UCSD-AML1 (cell line): ENCODE measurements around the gene TSHZ1.
"Not testable (repeated sequence)": the region's sequence is repeated elsewhere in the genome, so short reads cannot be mapped to it uniquely, and the experiment has no call there.

Experiments
- DNase-seq: peaks from one replicate; lab custom pipeline; 2025; ENCODE audit not compliant: unreplicated experiment; lab: John Stamatoyannopoulos, UW

Gene TSHZ1

DNA sequence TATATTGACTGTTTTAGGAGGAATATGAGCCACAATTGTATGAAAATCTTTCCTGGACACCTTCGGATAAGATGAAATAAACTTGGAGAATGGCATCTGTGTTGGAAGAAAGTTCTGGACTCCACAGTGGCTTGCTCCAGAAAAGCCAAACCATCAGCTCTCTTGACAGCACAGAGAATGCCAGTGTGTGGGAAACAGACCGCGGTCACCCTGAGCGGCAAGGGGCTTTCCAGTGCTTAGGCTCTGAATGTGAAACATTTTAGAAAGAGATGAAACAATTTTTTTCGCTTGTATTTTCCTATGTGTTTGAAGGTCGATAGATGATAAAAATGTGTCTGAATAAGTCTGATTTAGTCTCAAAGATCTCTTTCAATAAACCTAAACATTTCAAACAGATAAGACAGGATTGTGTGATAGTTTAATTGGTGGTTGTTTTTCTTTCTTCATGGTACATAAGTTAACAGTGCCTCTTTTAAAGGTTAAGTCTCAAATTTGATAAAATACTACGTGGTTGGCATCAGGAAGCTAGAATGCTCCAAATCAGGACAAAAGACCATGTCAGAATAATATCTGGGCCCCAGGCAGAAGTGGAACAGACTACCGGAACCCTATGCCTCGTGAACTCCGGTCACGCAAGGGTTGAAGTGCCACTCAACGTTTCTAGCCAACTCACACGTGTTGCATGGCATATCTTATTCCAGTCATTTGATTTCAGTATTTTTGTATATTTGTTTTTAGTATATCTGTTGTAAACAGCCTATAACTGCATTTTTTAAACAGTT lies 30.6 kb upstream of the TSHZ1 start:
- no peak for DNase-seq

DNA sequence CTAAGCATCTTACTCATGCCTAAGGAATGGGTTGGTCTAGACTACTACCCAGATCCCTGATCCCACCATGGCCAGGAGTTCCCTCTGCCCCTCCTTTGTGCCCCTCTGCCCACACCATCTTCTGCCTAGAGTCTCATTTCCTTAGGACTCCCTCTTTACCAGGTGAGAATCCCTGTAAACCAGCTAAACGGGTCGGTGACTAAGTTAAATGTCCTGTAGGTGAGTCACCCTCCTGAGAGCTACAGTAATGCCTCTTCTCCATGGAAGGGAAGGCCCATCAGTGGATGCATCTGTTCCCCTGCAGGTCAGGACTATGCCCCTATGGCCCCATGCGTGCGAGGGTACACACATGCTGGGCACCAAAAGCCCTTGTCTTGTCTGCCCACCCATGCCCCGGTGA lies 27.1 kb upstream of the TSHZ1 start:
- DNase-seq = no peak

DNA sequence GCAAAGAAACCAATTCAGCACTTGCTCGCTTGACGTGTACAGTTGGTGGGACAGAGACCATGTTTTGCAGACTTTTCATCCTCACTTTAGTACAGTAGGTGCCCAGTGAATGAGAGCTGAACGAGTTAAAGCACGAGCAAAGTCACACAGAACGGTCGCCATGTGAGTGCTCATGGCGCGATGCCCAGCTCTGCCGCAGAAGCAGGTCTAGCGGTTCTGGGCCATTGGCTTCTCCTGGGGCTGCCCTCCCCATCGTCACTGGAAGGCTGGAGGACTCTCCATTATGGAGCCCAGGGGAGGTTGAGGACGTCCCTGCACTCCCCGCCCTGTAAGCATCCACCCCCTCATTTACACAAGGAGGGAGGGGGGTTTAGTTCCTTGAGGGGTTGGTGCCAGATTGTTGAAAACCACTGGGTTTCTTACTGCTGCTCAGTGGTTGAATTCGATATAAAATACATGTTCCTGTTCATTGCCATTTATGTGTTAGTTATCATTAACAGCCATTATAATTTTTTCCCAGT lies 26.6 kb upstream of the TSHZ1 start:
- no peak for DNase-seq

DNA sequence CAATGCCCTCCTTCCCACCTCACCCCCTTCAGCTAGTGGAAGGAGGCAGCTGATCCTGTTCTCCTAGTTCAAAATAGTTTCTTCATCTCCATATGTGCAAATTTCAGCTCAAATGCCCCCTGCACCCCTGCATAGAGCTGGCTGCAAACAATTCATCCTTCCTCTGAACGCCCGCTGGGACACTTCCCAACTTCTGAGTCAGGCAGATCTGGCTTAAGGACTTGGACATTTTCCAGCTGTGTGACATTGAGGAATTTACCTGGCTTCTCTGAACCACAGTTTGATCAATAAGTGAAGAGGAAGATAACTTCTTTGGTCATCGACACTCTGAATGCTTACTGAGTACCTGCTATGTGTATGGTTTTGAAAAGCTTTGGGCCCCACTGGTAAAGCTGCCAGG lies 25.1 kb upstream of the TSHZ1 start:
- no peak for DNase-seq

DNA sequence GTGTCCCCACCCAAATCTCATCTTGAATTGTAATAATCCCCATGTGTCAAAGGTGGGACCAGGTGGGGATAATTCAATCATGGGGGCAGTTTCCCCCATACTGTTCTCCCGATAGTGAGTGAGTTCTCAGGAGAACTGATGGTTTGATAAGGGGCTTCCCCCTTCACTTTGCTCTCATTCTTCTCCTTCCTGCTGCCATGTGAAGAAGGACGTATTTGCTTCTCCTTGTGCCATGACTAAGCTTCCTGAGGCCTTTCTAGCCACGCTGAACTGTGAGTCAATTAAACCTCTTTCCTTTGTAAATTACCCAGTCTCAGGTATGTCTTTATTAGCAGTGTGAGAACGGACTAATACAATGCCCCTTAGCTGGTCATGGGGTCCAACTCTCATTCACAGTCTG lies 22.9 kb upstream of the TSHZ1 start:
- DNase-seq = not testable (repeated sequence)

GRCh38 chr18:75189696-75190095 lies 20.9 kb upstream of the TSHZ1 start:
- no peak for DNase-seq

- DNase-seq = no peak
Observed at GRCh38 chr18:75192899-75193298, 17.7 kb upstream of the TSHZ1 start.

DNA sequence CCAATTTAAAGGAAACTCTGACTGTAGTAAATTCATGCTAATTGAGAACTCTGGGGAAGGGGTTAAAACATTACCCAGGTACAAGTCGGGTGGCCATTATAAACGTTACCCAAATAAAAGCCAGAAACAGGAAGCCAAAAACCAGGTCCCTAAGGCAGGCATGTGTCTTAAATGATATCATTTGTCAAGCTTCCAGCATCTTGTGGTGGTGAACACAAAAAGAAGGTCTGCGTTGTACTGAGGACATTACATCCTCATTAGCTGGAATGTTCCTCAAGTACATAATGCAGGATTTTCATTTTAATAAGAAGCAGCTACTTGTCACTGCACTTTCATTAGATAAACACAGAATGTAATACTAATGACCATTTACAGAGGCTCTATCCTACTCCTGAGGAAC lies 12.6 kb upstream of the TSHZ1 start:
- no peak for DNase-seq

DNA sequence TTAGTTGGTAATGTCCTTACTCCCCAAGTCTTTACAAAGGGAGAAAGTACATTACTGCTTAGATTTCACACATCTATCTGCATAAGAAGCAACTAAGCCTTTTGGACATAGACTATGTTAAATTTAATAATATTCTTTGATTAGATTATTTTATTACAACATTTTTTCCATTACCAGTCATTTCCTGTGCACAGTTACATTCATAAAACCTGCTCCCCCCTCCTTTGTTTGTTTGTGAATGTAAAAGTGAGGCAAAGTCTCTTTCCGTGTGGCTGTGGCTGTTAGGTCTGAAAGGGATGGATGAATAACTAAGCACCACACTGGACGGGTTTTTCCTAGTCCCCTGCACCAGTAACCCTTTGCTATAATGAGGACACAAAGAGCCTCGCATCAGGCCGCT lies 11.3 kb upstream of the TSHZ1 start:
- no peak for DNase-seq

GRCh38 chr18:75200071-75200470 lies 10.5 kb upstream of the TSHZ1 start:
- no peak for DNase-seq

GRCh38 chr18:75200605-75201280 lies 9.9 kb upstream of the TSHZ1 start:
- DNase-seq = no peak

DNA sequence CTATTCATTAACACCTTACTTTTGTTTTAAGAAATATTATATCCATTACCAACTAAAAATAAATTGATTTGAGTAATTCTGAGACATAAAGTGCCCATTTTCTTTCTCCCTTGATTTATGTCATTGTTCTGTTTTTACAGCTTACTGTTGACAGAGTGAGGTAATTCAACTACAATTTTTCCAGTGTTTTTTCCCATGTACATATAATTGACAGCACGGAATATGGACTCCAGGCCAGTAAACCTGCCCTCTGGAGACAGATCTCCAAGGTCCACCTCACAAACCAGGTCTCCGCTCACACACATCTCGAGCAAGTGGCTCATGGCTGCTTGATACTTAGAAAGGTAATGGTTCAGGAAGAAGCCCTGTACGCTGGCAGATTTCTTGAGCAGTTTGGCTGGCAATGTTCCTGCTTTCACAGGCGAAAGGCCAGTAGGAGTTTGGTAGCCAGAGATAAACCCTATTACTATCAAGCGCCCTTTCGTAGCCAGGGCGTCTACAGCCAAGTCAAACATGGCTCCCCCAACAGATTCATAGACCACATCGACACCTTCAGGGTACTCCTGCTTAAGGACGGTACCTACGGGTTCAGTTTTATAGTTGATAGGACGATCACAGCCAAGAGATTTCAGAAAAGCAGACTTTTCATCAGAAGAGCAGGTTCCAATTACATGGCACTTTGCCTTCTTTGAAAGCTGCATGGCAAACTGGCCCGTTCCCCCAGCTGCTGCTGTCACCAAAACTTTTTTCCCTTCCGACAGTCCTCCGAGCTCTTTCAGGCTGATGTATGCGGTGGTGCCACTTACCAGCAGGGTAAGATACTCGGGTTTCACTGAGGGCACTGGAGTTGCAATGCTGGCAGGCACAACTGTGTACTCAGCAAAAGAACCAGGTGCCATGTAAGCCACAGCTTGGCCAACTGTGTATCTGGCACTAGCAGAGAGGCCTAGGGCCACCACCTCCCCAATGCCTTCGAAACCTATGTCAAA lies 9.0 kb upstream of the TSHZ1 start:
- DNase-seq = no peak

GRCh38 chr18:75202696-75203365 lies 7.8 kb upstream of the TSHZ1 start:
- no peak for DNase-seq

- no peak for DNase-seq
Observed at GRCh38 chr18:75203416-75204268, 7.0 kb upstream of the TSHZ1 start.

DNA sequence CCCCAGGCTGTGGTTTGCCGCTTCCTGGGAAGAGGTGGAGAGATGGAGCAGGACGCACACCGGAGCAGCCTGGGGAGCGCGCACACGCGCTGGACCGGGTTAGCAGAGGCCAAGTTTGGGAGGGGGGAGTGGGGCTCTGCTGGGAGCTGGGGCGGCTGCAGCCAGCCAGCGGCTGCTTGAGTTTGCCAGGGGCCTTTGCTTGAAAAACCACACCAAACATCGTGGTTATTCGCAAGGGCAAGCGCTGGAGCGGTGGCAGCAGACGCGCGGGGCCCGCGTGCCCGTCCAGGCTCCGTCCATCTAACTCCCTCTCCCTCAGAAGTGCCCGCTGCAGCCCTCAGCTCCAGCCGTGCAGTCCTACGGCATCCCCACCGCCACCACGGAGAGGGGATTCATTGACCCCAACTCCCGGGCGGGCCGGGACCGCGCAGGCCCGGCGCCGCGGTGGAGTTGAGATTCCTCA lies 6.3 kb upstream of the TSHZ1 start:
- DNase-seq = no peak

GRCh38 chr18:75204732-75205513 lies 5.7 kb upstream of the TSHZ1 start:
- DNase-seq = no peak

DNA sequence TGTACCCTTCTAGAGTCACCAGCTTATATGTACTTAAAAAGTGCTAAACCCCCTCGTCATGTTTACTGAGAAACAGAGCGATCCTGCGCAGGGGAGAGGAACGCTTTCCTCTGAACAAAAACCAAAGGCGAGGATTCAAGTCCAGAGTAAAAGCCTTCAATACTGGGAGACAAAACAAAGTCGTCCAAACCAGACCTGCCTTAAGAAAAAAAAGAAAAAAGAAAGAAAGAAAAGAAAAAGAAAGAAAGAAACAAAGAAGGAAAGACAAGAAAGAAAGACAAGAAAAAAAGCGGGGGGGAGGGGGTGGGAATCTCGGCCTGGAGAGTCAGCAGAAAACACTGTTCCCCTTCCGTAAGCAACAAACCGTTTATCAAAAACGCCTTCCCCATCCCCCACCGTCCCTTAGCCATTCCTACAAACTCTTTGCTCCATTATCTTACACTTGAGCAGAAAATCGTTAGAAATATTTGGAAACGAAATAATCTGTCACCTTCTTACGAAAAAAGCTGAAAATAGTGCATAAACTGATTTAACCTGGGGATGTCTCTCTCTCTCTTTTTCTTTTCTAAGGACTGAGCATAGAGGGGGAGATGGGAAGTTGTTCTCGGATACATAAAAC lies 5.0 kb upstream of the TSHZ1 start:
- DNase-seq = no peak
